ENCODE data around the gene CDK15. TPM values are rescaled to one million over a fixed set of nuclear protein-coding genes. Genes with fewer than 3 reads are reported as not detected.

Gene CDK15
- polyA plus RNA-seq, 1 experiment: 18.6 TPM

DNA sequence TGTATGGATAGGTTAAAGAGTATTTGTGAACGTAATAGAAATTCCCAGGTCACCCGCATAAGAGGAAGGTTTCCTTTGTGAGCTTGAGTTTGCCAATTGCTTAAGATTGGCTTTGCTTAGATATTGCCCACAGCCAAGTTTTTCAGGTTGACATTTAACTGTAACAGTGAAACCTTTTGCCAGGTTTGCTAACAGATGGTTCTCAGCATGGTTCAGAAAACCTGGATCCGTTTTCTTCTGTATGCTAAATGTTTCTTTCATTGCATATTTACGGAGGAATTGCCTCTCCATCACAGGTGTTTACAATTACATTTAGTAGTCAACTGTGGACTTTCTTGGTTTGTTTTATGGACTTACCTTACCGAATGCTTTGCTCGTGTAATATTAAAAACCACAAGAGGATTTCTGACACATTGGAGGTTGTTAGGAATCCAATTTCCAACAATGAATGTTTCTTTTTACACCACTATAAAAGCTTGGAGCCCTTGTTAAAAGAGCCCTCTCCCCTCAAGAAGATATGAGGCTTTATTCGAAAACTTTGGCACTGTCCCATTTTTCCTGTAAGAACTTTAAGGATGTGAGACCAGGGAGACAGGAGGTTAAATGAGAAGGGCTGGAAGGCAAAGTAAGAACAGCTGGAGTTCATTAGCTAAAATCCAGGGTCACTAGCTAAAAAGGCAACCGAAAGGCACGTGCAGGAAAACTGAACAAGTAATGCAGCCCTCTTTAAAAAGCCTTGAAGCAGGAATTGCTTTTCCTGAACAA lies 7.8 kb downstream of the CDK15 start:
- no peaks in the 10 kb centered on the region for H3K27me3 ChIP-seq (ENCODE audit: control insufficient read depth, insufficient read depth, low read length)
- H3K9me3 ChIP-seq (ENCODE audit: control insufficient read depth, insufficient read depth, low read length): peaks cover 4% of the 10 kb centered on the region; the same call in 1 of the 2 replicates
- no peak overlapping the region for H3K27ac ChIP-seq (ENCODE audit: low read depth, low read length)
- TF ChIP-seq, protein P1, sequence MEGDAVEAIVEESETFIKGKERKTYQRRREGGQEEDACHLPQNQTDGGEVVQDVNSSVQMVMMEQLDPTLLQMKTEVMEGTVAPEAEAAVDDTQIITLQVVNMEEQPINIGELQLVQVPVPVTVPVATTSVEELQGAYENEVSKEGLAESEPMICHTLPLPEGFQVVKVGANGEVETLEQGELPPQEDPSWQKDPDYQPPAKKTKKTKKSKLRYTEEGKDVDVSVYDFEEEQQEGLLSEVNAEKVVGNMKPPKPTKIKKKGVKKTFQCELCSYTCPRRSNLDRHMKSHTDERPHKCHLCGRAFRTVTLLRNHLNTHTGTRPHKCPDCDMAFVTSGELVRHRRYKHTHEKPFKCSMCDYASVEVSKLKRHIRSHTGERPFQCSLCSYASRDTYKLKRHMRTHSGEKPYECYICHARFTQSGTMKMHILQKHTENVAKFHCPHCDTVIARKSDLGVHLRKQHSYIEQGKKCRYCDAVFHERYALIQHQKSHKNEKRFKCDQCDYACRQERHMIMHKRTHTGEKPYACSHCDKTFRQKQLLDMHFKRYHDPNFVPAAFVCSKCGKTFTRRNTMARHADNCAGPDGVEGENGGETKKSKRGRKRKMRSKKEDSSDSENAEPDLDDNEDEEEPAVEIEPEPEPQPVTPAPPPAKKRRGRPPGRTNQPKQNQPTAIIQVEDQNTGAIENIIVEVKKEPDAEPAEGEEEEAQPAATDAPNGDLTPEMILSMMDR (IDR thresholded peaks at IDR 0.05; ENCODE audit: low read depth, low read length): no peak
- ChIA-PET POLR2A (interaction anchor here (1.4 kb wide), 1 partner anchor 33 kb away, joined by 3 read pairs; the partner anchor contains the start of gene ALS2), CTCF (interaction anchor here (2.0 kb wide), 1 partner anchor 46 kb away, joined by 5 read pairs; no protein-coding TSS in a partner anchor)
- DNase-seq (ENCODE audit: low read depth, low spot score): no peak
- no peak overlapping the region for H3K4me3 ChIP-seq (ENCODE audit: low read depth, low read length)

DNA sequence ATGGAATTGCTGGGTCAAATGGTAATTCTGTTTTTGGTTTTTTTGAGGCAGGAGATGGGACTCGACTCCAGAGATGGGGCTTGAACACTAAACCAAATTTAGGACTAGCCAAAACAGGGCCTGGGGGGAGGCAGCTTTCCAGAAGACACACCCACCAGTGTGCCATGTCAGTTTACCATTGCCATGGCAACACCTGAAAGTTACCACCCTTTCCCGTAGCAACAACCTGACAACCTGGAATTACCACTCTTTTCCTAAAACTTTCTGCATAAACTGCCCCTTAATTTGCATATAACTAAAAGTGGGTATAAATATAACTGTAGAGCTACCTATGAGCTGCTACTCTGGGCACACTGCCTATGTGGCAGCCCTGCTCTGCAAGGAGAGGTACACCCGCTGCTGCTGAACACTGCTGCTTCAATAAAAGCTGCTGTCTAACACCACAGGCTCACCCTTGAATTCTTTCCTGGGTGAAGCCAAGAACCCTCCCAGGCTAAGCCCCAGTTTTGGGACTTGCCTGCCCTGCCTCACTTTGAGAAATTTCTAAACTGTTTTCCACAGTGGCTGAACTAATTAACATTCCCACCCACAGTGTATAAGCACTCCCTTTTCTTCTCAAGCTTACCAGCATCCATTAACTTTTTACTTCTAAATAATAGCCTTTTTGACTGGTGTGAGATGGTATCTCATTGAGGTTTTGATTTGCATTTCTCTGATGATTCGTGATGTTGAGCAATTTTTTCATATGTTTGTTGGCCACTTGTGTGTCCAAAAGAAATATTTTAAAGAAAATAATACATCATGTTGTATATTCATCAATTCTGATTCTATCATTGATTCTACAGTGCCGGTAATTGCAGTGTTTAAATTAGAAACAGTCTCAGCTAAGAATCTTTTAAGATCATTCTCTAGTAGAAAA lies 10.6 kb downstream of the CDK15 start:
- no peak overlapping the region for H3K27ac ChIP-seq (ENCODE audit: low read depth, low read length)
- no peaks in the 10 kb centered on the region for H3K27me3 ChIP-seq (ENCODE audit: control insufficient read depth, insufficient read depth, low read length)
- H3K4me3 ChIP-seq (ENCODE audit: low read depth, low read length): no peak overlapping the region
- DNase-seq (ENCODE audit: low read depth, low spot score): no peak
- POLR2A ChIA-PET: no interaction called here
- CTCF ChIA-PET: no interaction called here
- TF ChIP-seq, protein P1 (IDR thresholded peaks at IDR 0.05; ENCODE audit: low read depth, low read length): no peak
- peaks cover 4% of the 10 kb centered on the region; the same call in 1 of the 2 replicates for H3K9me3 ChIP-seq (ENCODE audit: control insufficient read depth, insufficient read depth, low read length)

GRCh38 chr2:201820383-201821007 lies 14.2 kb downstream of the CDK15 start:
- TF ChIP-seq, protein P1 (IDR thresholded peaks at IDR 0.05; ENCODE audit: low read depth, low read length): no peak
- H3K27me3 ChIP-seq (ENCODE audit: control insufficient read depth, insufficient read depth, low read length): no peaks in the 10 kb centered on the region
- no peak for DNase-seq (ENCODE audit: low read depth, low spot score)
- H3K27ac ChIP-seq (ENCODE audit: low read depth, low read length): no peak overlapping the region
- H3K9me3 ChIP-seq (ENCODE audit: control insufficient read depth, insufficient read depth, low read length): peaks cover 4% of the 10 kb centered on the region; the same call in 1 of the 2 replicates
- no peak overlapping the region for H3K4me3 ChIP-seq (ENCODE audit: low read depth, low read length)
- ChIA-PET CTCF (no interaction called here), POLR2A (no interaction called here)

- CTCF ChIA-PET: no interaction called here
- Histone ChIP-seq H3K27ac (ENCODE audit: low read depth, low read length) (no peak overlapping the region), H3K27me3 (ENCODE audit: control insufficient read depth, insufficient read depth, low read length) (no peaks in the 10 kb centered on the region), H3K4me3 (ENCODE audit: low read depth, low read length) (no peak overlapping the region), H3K9me3 (ENCODE audit: control insufficient read depth, insufficient read depth, low read length) (peaks cover 4% of the 10 kb centered on the region; the same call in 1 of the 2 replicates)
- POLR2A ChIA-PET: no interaction called here
- no peak for DNase-seq (ENCODE audit: low read depth, low spot score)
- TF ChIP-seq, protein P1 (IDR thresholded peaks at IDR 0.05; ENCODE audit: low read depth, low read length): no peak
These were observed 14.7 kb downstream of the CDK15 start for GRCh38 chr2:201821080-201821479.
